ENCODE measurements around the gene PRDX1.

- TF ChIP-seq CTCF (IDR thresholded peaks at IDR 0.05) (no peak), POLR2A (IDR thresholded peaks at IDR 0.05) (no peak)
Observed at GRCh38 chr1:45510972-45511527, 10.6 kb downstream of the PRDX1 start.
